Measurements from ENCODE around the gene TMCC3.

Gene TMCC3

DNA sequence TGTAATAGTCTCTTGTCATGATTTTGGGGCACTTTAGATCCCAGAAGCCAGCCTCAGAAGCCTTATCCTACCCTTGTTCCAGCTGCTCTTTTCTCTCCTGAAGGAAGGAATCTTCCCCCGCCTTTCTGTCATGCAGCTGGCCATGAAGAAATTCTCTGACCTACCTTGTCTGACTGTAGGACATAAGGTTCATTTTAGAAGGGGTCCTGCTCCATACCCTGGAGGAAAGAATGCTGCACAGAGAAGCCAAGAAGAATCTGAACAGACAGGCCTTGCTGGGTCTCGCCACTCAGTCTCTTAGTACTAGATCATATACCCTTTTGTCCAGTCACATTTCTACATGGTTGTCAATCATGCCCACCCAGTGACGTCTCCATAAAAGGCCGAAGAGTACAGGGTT, 6.2 kb upstream of the TMCC3 start:
- WGBS (ENCODE audit: insufficient coverage, insufficient read length) = no CpG with 5 or more reads among the region's 4 CpGs
- Histone ChIP-seq H3K4me1 (ENCODE audit: control insufficient read depth, insufficient read depth, low read length) (no peaks in the 10 kb centered on the region), H3K4me3 (ENCODE audit: low read length) (no peak overlapping the region), H3K36me3 (ENCODE audit: control insufficient read depth, insufficient read depth, low read length) (no peaks in the 10 kb centered on the region), H3K27me3 (ENCODE audit: control insufficient read depth, insufficient read depth, low read length) (no peaks in the 10 kb centered on the region), H3K27ac (ENCODE audit: low read length) (no peak overlapping the region), H3K9me3 (ENCODE audit: control insufficient read depth, insufficient read depth, low read length) (no peaks in the 10 kb centered on the region)
- no peak for DNase-seq (ENCODE audit: low read depth, low spot score)

DNA sequence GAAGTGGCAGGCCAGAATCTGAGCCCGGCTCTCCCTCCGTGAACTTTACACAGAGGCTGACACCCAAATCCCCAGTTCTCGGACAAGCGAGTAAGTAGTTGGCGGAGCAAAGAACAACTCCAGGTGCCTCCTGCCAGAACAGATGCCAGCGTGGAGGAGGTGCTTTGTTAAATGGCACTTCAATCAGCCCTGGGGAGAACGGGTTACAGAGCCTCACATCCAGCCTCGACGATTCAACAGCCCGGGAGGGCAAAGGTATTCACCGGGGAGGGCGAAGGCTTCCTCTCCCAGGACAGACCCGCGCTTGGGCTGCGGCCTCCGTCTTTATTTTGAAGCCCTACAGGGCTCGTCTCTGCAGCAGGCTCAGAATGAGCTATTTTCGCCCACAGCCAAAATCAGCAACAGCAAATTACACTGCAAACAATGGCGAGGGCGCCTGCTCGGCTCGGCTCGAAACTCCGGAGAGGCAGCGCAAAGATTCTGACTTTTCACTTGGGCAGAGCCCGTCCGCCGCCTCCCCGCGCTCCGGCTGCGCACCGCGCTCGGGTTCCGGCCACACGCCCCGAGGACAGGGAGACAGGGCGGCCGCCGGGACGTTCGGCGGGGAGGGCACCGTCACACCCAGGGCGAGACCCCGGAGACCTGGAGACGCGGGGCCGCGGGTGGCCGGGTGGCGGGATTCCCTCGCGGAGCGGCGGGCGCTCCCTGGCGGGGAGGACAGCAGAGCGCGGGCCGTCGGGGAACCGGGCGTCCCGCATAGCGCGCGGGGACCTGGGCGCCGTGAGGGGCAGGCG, 811 bp downstream of the TMCC3 start:
- Histone ChIP-seq H3K36me3 (ENCODE audit: control insufficient read depth, insufficient read depth, low read length) (no peaks in the 10 kb centered on the region), H3K27ac (ENCODE audit: low read length) (no peak overlapping the region), H3K4me3 (ENCODE audit: low read length) (peak overlapping the region; percentile 79; the same call in 1 of the 2 replicates), H3K27me3 (ENCODE audit: control insufficient read depth, insufficient read depth, low read length) (peaks cover 6% of the 10 kb centered on the region; the same call in 1 of the 2 replicates), H3K4me1 (ENCODE audit: control insufficient read depth, insufficient read depth, low read length) (no peaks in the 10 kb centered on the region), H3K9me3 (ENCODE audit: control insufficient read depth, insufficient read depth, low read length) (no peaks in the 10 kb centered on the region)
- no peak for DNase-seq (ENCODE audit: low read depth, low spot score)
- WGBS (ENCODE audit: insufficient coverage, insufficient read length) = no CpG with 5 or more reads among the region's 72 CpGs

DNA sequence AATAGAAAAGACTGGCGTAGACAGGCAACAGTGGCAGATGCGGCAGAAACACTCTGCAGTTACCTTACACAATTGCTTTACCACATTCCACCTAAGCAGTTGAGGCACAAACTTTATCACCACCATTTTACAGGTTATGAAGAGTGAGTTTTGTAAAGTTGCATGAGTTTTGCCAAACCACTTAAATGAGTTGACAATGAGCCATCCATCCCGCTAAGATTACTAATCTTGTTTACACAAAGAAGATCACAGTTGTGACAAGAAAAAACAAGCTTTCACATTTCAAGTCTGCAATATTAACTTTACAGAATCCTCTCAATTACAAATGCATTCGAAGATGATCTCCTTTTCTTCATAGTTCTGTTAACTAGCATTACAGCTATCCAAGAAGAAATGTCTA, 1.8 kb downstream of the TMCC3 start:
- no peaks in the 10 kb centered on the region for H3K36me3 ChIP-seq (ENCODE audit: control insufficient read depth, insufficient read depth, low read length)

DNA sequence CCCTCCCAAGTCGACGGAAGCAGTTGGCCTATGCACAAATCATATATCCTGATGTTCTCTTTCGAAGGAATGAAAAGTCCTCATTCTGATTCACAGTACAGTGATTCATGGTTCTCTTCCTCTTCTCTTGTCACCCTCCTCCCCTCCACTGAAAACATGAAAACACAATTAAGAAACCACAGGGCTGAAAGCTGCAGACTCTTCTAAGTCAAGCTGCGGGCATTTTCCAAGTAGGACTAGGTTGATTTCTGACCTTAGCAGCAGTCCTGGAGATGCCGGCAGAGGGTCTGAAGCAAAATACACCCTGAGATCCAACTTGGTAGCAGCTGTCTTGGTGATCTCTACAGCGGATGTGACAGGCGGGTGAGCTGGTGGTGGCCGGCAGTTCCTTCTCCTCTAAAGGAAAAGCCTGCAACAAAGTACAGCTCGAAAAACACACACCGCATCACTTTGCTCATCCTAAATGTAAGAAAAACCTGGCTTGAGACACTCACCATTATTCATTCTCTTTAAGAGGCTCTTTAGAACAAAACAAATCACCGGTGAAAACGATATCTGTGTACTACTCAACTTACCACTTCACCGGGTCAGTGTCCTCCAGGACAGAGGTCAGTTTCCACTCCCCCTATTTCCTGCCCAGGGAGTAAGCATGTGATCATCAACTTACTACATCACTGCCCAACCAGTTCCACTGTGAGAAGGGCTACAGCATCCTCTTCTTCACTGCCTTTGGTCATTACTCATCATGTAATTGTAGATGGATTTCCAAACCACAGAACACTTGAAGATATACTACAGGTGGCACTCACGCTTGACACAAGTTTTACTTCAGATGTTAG, 6.0 kb downstream of the TMCC3 start:
- Histone ChIP-seq H3K4me1 (ENCODE audit: control insufficient read depth, insufficient read depth, low read length) (no peaks in the 10 kb centered on the region; the same call in 1 of the 2 replicates), H3K27ac (ENCODE audit: low read length) (no peak overlapping the region), H3K4me3 (ENCODE audit: low read length) (no peak overlapping the region), H3K36me3 (ENCODE audit: control insufficient read depth, insufficient read depth, low read length) (no peaks in the 10 kb centered on the region), H3K9me3 (ENCODE audit: control insufficient read depth, insufficient read depth, low read length) (no peaks in the 10 kb centered on the region), H3K27me3 (ENCODE audit: control insufficient read depth, insufficient read depth, low read length) (peaks cover 6% of the 10 kb centered on the region; the same call in 1 of the 2 replicates)
- no peak for DNase-seq (ENCODE audit: low read depth, low spot score)
- WGBS (ENCODE audit: insufficient coverage, insufficient read length) = no CpG with 5 or more reads among the region's 14 CpGs

More for the DNA sequence above, 1.8 kb downstream of the TMCC3 start:
- DNase-seq (ENCODE audit: low read depth, low spot score) = no peak
- WGBS (ENCODE audit: insufficient coverage, insufficient read length) = no CpG with 5 or more reads among the region's 4 CpGs
- no peaks in the 10 kb centered on the region for H3K4me1 ChIP-seq (ENCODE audit: control insufficient read depth, insufficient read depth, low read length)
- H3K9me3 ChIP-seq (ENCODE audit: control insufficient read depth, insufficient read depth, low read length) = no peaks in the 10 kb centered on the region
- H3K27me3 ChIP-seq (ENCODE audit: control insufficient read depth, insufficient read depth, low read length) = peaks cover 6% of the 10 kb centered on the region; the same call in 1 of the 2 replicates
- no peak overlapping the region for H3K4me3 ChIP-seq (ENCODE audit: low read length)
- H3K27ac ChIP-seq (ENCODE audit: low read length) = no peak overlapping the region

DNA sequence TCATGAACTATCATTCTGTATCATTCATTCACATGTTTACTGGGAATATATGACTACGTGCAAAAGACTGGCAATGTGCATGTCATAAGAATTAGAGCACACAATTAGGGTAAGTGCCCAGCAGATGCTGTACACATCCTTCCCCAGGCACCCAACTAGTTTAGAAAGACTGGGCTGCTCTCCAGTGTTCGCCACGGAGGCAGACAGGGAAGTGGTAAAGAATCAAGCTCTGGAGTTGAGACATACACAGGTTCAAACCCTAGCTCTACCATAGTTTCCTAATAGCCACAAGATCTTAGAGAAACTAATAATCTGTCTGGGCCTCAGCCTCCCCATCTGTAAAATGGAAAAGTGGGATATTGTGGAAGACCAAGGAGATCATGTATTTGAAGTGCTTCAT, 6.8 kb downstream of the TMCC3 start:
- no peak overlapping the region for H3K27ac ChIP-seq (ENCODE audit: low read length)
- no peaks in the 10 kb centered on the region; the same call in 1 of the 2 replicates for H3K4me1 ChIP-seq (ENCODE audit: control insufficient read depth, insufficient read depth, low read length)
- no peaks in the 10 kb centered on the region for H3K9me3 ChIP-seq (ENCODE audit: control insufficient read depth, insufficient read depth, low read length)
- DNase-seq (ENCODE audit: low read depth, low spot score) = no peak
- H3K4me3 ChIP-seq (ENCODE audit: low read length) = no peak overlapping the region
- no peaks in the 10 kb centered on the region for H3K36me3 ChIP-seq (ENCODE audit: control insufficient read depth, insufficient read depth, low read length)
- no CpG with 5 or more reads among the region's 3 CpGs for WGBS (ENCODE audit: insufficient coverage, insufficient read length)
- peaks cover 3% of the 10 kb centered on the region; the same call in 1 of the 2 replicates for H3K27me3 ChIP-seq (ENCODE audit: control insufficient read depth, insufficient read depth, low read length)

DNA sequence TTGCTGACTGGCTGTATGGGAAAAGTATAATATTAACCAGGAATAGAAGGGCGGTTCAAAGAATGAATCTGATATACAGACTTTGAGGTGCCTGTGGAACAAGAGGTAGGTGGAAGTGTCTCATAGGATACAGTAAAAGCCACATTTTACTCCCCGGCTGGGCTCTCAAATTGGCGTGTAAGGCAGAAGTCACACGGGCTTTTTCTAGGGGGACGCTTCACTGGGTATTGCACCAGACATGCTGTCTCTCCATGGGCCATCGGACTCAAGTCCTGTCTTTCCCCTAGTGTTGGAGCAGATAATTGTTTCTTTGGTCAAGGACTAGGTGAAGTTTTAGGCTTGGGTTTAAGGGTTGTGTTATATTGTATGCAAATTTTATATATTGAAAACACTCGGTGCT, 9.1 kb downstream of the TMCC3 start:
- H3K4me3 ChIP-seq (ENCODE audit: low read length) = no peak overlapping the region
- no peaks in the 10 kb centered on the region; the same call in 1 of the 2 replicates for H3K4me1 ChIP-seq (ENCODE audit: control insufficient read depth, insufficient read depth, low read length)
- WGBS (ENCODE audit: insufficient coverage, insufficient read length) = no CpG with 5 or more reads among the region's 7 CpGs
- H3K27ac ChIP-seq (ENCODE audit: low read length) = no peak overlapping the region
- DNase-seq (ENCODE audit: low read depth, low spot score) = no peak
- no peaks in the 10 kb centered on the region for H3K36me3 ChIP-seq (ENCODE audit: control insufficient read depth, insufficient read depth, low read length)
- H3K9me3 ChIP-seq (ENCODE audit: control insufficient read depth, insufficient read depth, low read length) = no peaks in the 10 kb centered on the region
- H3K27me3 ChIP-seq (ENCODE audit: control insufficient read depth, insufficient read depth, low read length) = no peaks in the 10 kb centered on the region

DNA sequence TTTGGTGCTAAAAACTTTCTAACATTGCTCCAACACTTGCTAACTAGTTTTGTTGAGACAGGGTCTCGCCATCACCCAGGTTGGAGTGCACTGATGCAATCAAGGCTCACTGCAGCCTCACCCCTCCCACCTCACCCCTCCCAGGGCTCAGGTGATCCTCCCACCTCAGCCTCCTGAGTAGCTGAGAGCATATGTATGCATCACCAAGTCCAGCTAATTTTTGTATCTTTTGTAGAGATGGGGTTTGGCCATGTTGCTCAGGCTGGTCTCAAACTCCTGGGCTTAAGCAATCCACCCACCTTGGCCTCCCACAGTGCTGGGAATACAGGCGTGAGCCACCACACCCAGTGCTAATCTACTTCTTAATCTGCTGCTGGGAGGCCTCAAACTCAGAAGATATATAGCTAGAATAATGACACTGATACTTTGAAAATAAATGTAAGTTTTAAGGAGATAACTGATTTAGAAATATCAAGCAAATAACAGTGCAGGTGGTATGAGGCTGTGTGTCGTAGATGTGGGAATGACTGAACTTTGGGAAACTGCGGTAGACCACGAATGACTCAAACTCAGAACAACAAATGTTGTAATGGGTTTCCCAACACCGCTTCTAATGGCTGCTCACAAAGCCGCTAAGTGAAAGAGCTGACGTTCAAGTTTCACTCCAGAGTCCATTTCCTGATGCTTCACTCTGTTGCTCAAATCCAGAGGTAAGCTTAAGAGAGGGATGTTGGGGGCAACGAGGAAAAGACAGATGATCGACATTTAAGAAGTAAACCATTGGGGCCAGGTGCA, 10.0 kb downstream of the TMCC3 start:
- Histone ChIP-seq H3K36me3 (ENCODE audit: control insufficient read depth, insufficient read depth, low read length) (no peaks in the 10 kb centered on the region), H3K9me3 (ENCODE audit: control insufficient read depth, insufficient read depth, low read length) (no peaks in the 10 kb centered on the region), H3K27me3 (ENCODE audit: control insufficient read depth, insufficient read depth, low read length) (no peaks in the 10 kb centered on the region), H3K27ac (ENCODE audit: low read length) (no peak overlapping the region), H3K4me1 (ENCODE audit: control insufficient read depth, insufficient read depth, low read length) (no peaks in the 10 kb centered on the region; the same call in 1 of the 2 replicates), H3K4me3 (ENCODE audit: low read length) (no peak overlapping the region)
- DNase-seq (ENCODE audit: low read depth, low spot score) = no peak
- no CpG with 5 or more reads among the region's 10 CpGs for WGBS (ENCODE audit: insufficient coverage, insufficient read length)

DNA sequence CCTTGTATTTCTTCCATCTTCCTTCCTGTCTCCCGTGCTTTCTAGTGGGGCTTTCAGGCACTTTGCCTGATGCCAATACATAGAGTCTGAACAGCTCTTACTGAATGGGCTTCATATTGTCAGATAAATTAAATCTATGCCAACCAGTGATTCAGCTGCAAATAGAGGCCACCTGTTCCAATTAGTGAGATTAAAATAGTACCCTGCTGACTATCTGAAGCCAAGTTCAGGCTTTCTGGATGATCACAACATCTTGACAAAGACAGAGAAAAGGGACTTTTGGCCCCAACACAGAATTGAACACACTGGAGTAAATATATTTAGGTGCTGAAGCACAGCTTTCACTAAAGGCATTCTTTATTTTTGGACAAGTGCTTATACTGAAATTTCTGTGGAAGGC, 11.8 kb downstream of the TMCC3 start:
- no CpG with 5 or more reads among the region's 1 CpG for WGBS (ENCODE audit: insufficient coverage, insufficient read length)
- H3K27me3 ChIP-seq (ENCODE audit: control insufficient read depth, insufficient read depth, low read length) = no peaks in the 10 kb centered on the region
- DNase-seq (ENCODE audit: low read depth, low spot score) = no peak
- H3K4me3 ChIP-seq (ENCODE audit: low read length) = no peak overlapping the region
- H3K36me3 ChIP-seq (ENCODE audit: control insufficient read depth, insufficient read depth, low read length) = no peaks in the 10 kb centered on the region
- no peak overlapping the region for H3K27ac ChIP-seq (ENCODE audit: low read length)
- H3K9me3 ChIP-seq (ENCODE audit: control insufficient read depth, insufficient read depth, low read length) = no peaks in the 10 kb centered on the region
- H3K4me1 ChIP-seq (ENCODE audit: control insufficient read depth, insufficient read depth, low read length) = no peaks in the 10 kb centered on the region; the same call in 1 of the 2 replicates

DNA sequence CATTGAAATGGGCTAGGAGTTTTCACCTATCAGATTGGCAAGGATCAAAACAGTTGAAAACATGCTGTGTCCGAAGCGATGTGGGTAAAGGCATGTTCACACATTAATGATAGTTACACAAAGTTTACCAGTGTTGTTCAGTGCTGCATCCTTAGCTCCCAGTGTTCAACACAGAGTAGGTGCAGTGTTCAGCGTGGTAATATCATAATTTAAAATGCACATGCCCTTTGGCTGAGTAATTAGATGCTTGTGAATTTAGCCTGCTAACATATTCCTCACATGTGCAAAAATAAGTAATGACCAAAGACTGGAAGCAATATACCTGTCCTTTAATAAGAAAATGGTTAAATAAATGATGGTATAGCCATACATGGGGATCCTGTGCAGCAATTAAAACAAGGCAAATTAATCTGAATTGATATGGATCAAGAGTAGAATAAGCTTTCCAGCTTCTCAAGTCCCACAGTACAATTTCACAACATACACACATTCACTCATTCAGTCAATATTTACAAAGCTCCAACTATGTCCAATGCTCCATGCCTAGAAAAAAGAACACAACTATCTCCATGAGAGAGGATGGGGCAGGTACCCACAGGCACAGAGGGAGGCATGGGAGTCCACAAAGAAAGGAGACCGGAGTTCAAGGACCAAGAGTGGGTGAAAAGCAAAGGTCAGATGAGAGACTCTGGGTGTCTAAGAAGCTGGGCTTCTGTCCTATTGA, 12.8 kb downstream of the TMCC3 start:
- no peaks in the 10 kb centered on the region for H3K36me3 ChIP-seq (ENCODE audit: control insufficient read depth, insufficient read depth, low read length)
- H3K27me3 ChIP-seq (ENCODE audit: control insufficient read depth, insufficient read depth, low read length) = no peaks in the 10 kb centered on the region
- H3K4me3 ChIP-seq (ENCODE audit: low read length) = no peak overlapping the region
- no peak overlapping the region for H3K27ac ChIP-seq (ENCODE audit: low read length)
- no CpG with 5 or more reads among the region's 4 CpGs for WGBS (ENCODE audit: insufficient coverage, insufficient read length)
- H3K9me3 ChIP-seq (ENCODE audit: control insufficient read depth, insufficient read depth, low read length) = no peaks in the 10 kb centered on the region
- no peaks in the 10 kb centered on the region; the same call in 1 of the 2 replicates for H3K4me1 ChIP-seq (ENCODE audit: control insufficient read depth, insufficient read depth, low read length)
- no peak for DNase-seq (ENCODE audit: low read depth, low spot score)
